Stimulated activated naive CD8-positive, alpha-beta T cell treated with anti-CD3 and anti-CD28 coated beads, Interleukin-15, amount 100 ng/mL, for 72 hours (primary cell): Measurements from ENCODE around the gene XPO5.

ENCODE experiments used
- ATAC-seq: fragments of 150-1000 bp; cut with Tn5 transposase; 2 replicates; pipeline ENCODE4 v1.10.0; 2021; ENCODE audit warnings: mild to moderate bottlenecking, moderate library complexity
- DNase-seq, 2 donors: peaks; one replicate each; pipeline ENCODE4 v3.0.0; 2021 to 2022
- H3K27ac Mint-ChIP-seq, 2 donors: one replicate each; pipeline ENCODE4 v1.8.0; 2022; ENCODE audit warnings: mild to moderate bottlenecking in 2 of 2, mixed read lengths in 2 of 2, moderate library complexity in 2 of 2
- H3K27me3 Mint-ChIP-seq: one replicate; pipeline ENCODE4 v1.8.0; 2022; ENCODE audit warnings: mixed read lengths
- H3K4me1 Mint-ChIP-seq: one replicate; pipeline ENCODE4 v1.8.0; 2022; ENCODE audit warnings: mild to moderate bottlenecking, mixed read lengths
- H3K4me3 Mint-ChIP-seq, 2 donors: one replicate each; pipeline ENCODE4 v1.8.0; 2022; ENCODE audit warnings: mild to moderate bottlenecking in 2 of 2, mixed read lengths in 2 of 2, moderate library complexity in 1 of 2
- H3K9me3 Mint-ChIP-seq, 2 donors: one replicate each; pipeline ENCODE4 v1.8.0; 2022; ENCODE audit warnings: mixed read lengths in 2 of 2

XPO5 gene

DNA sequence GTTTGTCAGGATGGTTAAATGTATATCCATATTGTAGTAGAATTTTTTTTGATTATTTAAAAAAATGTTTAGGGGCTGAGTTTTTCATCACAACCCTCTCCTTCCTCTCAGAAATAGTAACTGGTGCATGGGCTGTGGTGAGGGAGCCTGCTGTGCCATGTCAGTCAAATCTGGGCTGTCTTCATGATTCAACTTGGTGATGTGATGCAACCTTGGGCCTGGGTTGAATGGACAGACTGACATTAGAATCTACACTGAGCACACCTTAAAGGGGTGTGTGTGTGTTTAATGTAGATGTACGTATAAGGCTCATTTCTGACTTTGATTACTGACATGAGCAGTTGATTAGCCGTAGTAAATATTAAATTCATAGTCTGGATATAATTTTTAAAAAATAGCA, 94.8 kb downstream of the XPO5 start:
- peak overlapping the region in 1 of 2 donors; percentile 54 for H3K27ac Mint-ChIP-seq
- peak; percentile 50 for ATAC-seq
- H3K4me3 Mint-ChIP-seq, result no peak overlapping the region
- peaks cover 56% of the 10 kb centered on the region for H3K4me1 Mint-ChIP-seq
- H3K27me3 Mint-ChIP-seq, result no peaks in the 10 kb centered on the region
- peak in 1 of 2 donors; percentile 33 for DNase-seq
- no peaks in the 10 kb centered on the region for H3K9me3 Mint-ChIP-seq

GRCh38 chr6:43478008-43478372, 97.8 kb downstream of the XPO5 start:
- peak; percentile 8 to 12 for DNase-seq
- peaks cover 50% of the 10 kb centered on the region for H3K4me1 Mint-ChIP-seq
- no peaks in the 10 kb centered on the region for H3K27me3 Mint-ChIP-seq
- peak overlapping the region; percentile 99 to 100 for H3K27ac Mint-ChIP-seq
- peak overlapping the region; percentile 96 to 100 for H3K4me3 Mint-ChIP-seq
- H3K9me3 Mint-ChIP-seq, result no peaks in the 10 kb centered on the region
- peak; percentile 4 for ATAC-seq

- H3K27me3 Mint-ChIP-seq, result no peaks in the 10 kb centered on the region
- peaks cover 48% of the 10 kb centered on the region for H3K4me1 Mint-ChIP-seq
- H3K4me3 Mint-ChIP-seq, result peak within 1 kb of the TSS; percentile 96 to 100
- H3K9me3 Mint-ChIP-seq, result no peaks in the 10 kb centered on the region
- DNase-seq, result peak; percentile 93 to 94
- H3K27ac Mint-ChIP-seq, result peak within 1 kb of the TSS; percentile 99 to 100
- ATAC-seq, result peak; percentile 99
Observed at GRCh38 chr6:43477235-43478007, 98.4 kb downstream of the XPO5 start, which contains the start of gene TJAP1. TJAP1 (plus strand) TSS chr6:43477570; CDS start chr6:43499002, 21,432 bp downstream.

DNA sequence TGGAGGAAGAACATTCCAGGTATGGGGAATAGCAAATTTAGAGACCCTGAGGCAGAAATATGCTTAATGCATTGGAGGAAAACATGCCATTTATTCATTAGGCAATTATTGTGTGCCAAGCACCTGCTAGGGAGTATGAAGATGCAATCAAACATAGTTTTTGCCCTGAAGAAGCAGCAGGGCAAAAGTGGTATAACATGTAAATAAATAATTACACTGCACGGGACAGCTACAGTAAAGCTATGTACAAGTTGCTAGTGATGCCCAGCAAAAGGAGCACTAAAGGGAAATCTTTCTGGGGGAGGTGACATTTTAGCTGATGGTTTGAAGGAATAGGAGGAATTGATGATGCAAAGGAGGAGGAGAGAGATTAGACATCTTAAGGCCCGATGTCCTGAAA, 99.1 kb downstream of the XPO5 start:
- no peaks in the 10 kb centered on the region for H3K27me3 Mint-ChIP-seq
- peak overlapping the region; percentile 96 to 100 for H3K4me3 Mint-ChIP-seq
- no peaks in the 10 kb centered on the region for H3K9me3 Mint-ChIP-seq
- peaks cover 42% of the 10 kb centered on the region for H3K4me1 Mint-ChIP-seq
- peak; percentile 47 for ATAC-seq
- H3K27ac Mint-ChIP-seq, result peak overlapping the region; percentile 99 to 100
- no peak for DNase-seq

DNA sequence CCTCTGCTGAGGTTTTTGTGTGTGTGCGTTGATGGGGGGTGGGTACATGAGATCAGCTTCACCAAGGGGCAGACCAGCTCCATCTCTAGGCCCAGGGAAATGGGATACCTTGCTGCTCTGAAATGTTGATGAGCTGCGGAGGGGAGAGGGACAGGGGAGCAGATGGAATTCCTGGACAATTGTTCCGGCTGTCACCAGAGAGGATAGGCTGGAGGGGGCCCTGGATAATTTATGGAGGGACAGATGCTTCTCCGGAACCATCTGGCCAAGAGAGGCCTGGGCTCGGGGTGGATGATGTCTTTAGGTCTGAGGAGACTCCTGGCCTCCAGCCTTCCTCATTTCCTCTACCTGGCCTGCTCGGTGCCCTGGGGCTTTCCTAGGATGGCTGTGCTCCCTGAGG, 100.3 kb downstream of the XPO5 start:
- no peak overlapping the region for H3K27ac Mint-ChIP-seq
- ATAC-seq, result no peak
- H3K27me3 Mint-ChIP-seq, result peaks cover 10% of the 10 kb centered on the region
- no peak for DNase-seq
- no peak overlapping the region for H3K4me3 Mint-ChIP-seq
- H3K4me1 Mint-ChIP-seq, result peaks cover 32% of the 10 kb centered on the region
- H3K9me3 Mint-ChIP-seq, result no peaks in the 10 kb centered on the region

GRCh38 chr6:43472515-43472914, 103.3 kb downstream of the XPO5 start:
- H3K27me3 Mint-ChIP-seq, result peaks cover 16% of the 10 kb centered on the region
- ATAC-seq, result no peak
- peaks cover 12% of the 10 kb centered on the region for H3K4me1 Mint-ChIP-seq
- no peak for DNase-seq
- H3K27ac Mint-ChIP-seq, result no peak overlapping the region
- H3K9me3 Mint-ChIP-seq, result no peaks in the 10 kb centered on the region
- H3K4me3 Mint-ChIP-seq, result no peak overlapping the region
